Measurements from ENCODE around the gene RTN4RL2.

RTN4RL2 gene

DNA sequence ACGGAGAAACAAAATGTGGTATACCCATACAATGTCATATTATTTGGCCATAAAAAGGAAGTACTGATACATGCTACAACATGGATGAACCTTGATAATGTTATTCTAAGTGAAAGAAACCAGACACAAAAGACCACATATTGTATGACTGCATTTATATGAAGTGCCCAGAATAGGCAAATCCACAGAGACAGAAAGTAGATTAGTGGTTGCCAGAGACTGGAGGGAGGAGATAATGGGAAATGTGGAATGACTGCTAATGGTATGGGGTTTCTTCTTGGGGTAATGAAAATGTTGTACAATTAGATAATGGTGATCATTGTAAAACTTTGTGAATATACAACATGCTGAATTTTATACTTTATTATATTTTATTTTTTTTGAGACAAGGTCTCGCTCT lies 60.8 kb downstream of the RTN4RL2 start:
- Histone ChIP-seq H3F3A (ENCODE audit: insufficient read depth, low read length) (no peaks in the 10 kb centered on the region; the same call in 1 of the 2 replicates), H3K79me2 (ENCODE audit: insufficient read depth, low read length) (no peaks in the 10 kb centered on the region), H3K4me3 (ENCODE audit: low read depth, low read length, poor library complexity, severe bottlenecking) (no peak overlapping the region), H3K4me1 (ENCODE audit: insufficient read depth, low read length, severe bottlenecking) (peaks cover 2% of the 10 kb centered on the region), H3K36me3 (ENCODE audit: insufficient read depth, low read length) (peaks cover 11% of the 10 kb centered on the region), H4K20me1 (ENCODE audit: insufficient read depth, low read length) (no peaks in the 10 kb centered on the region), H2AFZ (ENCODE audit: low read length) (no peak overlapping the region), H3K9ac (ENCODE audit: low read length) (no peak overlapping the region), H3K9me2 (ENCODE audit: low read depth, low read length) (no peaks in the 10 kb centered on the region), H3K4me2 (ENCODE audit: low read length) (no peak overlapping the region), H3K9me3 (ENCODE audit: low read length) (no peaks in the 10 kb centered on the region), H3K27ac (ENCODE audit: low read depth, low read length, poor library complexity, severe bottlenecking) (no peak overlapping the region), H3K27me3 (ENCODE audit: insufficient read depth, low read length) (no peaks in the 10 kb centered on the region)
- TF ChIP-seq, protein P1, sequence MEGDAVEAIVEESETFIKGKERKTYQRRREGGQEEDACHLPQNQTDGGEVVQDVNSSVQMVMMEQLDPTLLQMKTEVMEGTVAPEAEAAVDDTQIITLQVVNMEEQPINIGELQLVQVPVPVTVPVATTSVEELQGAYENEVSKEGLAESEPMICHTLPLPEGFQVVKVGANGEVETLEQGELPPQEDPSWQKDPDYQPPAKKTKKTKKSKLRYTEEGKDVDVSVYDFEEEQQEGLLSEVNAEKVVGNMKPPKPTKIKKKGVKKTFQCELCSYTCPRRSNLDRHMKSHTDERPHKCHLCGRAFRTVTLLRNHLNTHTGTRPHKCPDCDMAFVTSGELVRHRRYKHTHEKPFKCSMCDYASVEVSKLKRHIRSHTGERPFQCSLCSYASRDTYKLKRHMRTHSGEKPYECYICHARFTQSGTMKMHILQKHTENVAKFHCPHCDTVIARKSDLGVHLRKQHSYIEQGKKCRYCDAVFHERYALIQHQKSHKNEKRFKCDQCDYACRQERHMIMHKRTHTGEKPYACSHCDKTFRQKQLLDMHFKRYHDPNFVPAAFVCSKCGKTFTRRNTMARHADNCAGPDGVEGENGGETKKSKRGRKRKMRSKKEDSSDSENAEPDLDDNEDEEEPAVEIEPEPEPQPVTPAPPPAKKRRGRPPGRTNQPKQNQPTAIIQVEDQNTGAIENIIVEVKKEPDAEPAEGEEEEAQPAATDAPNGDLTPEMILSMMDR (IDR thresholded peaks at IDR 0.05; ENCODE audit: low read length): no peak

DNA sequence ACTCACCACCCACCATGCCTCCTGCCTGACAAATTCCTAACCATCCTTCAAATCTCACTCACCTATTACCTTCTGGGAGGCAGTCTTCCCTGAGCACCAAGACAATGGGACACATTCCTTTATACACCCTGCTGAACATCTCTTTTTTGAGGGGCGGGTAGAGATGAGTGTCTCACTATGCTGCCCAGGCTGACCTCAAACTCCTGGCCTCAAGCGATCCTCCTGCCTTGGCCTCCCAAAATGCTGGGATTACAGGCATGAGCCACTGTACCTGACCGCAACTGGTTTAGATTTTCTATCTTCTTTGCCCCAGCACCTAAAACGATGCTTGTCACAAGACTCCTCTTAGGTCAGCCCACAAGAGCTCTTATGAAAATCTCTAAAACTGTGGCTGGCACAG lies 63.1 kb downstream of the RTN4RL2 start:
- TF ChIP-seq EZH2 (IDR thresholded peaks at IDR 0.05; ENCODE audit: borderline replicate concordance, low read length): no peak
- TF ChIP-seq, protein P1 (IDR thresholded peaks at IDR 0.05; ENCODE audit: low read length): no peak
- no peak overlapping the region for H3K27ac ChIP-seq (ENCODE audit: low read depth, low read length, poor library complexity, severe bottlenecking)

More for the DNA sequence above, 63.1 kb downstream of the RTN4RL2 start:
- Histone ChIP-seq H3K4me1 (ENCODE audit: insufficient read depth, low read length, severe bottlenecking) (no peaks in the 10 kb centered on the region), H2AFZ (ENCODE audit: low read length) (no peak overlapping the region), H3K4me2 (ENCODE audit: low read length) (no peak overlapping the region), H3K79me2 (ENCODE audit: insufficient read depth, low read length) (no peaks in the 10 kb centered on the region), H3K36me3 (ENCODE audit: insufficient read depth, low read length) (peaks cover 27% of the 10 kb centered on the region), H4K20me1 (ENCODE audit: insufficient read depth, low read length) (no peaks in the 10 kb centered on the region), H3K4me3 (ENCODE audit: low read depth, low read length, poor library complexity, severe bottlenecking) (no peak overlapping the region), H3K9ac (ENCODE audit: low read length) (no peak overlapping the region), H3K9me2 (ENCODE audit: low read depth, low read length) (no peaks in the 10 kb centered on the region), H3K9me3 (ENCODE audit: low read length) (no peaks in the 10 kb centered on the region), H3F3A (ENCODE audit: insufficient read depth, low read length) (no peaks in the 10 kb centered on the region; the same call in 1 of the 2 replicates), H3K27me3 (ENCODE audit: insufficient read depth, low read length) (no peaks in the 10 kb centered on the region)
